HG03097 (cell line): Measurements from ENCODE around the gene SERPINB12.

Experiments used
- ATAC-seq: cut with Tn5 transposase; IDR thresholded peaks from one replicate; pipeline ENCODE4 v1.9.1; 2021; ENCODE audit not compliant: unreplicated experiment, low FRiP score

The SERPINB12 gene

GRCh38 chr18:63542069-63542468 lies at the start of gene SERPINB12:
TSS of gene SERPINB12 (plus strand) at chr18:63542369. CDS start at chr18:63556160, 13,791 bp downstream.
- ATAC-seq: no peak

DNA sequence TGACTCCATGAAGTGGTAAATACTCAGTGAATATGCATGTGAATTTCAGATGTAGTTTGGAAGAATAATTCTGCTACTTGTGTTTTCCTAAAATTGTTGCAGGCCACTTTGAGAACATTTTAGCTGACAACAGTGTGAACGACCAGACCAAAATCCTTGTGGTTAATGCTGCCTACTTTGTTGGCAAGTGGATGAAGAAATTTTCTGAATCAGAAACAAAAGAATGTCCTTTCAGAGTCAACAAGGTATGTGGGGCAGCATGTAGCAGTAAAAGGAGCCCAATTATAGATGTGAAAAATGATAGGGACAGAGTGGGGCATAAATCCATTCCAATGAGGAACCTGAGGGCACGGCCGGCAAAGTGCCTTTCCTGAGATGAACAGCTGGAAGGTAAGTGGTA lies 49.3 kb upstream of the SERPINB12 start:
- no peak for ATAC-seq

GRCh38 chr18:63495675-63496074 lies 46.5 kb upstream of the SERPINB12 start:
- no peak for ATAC-seq

DNA sequence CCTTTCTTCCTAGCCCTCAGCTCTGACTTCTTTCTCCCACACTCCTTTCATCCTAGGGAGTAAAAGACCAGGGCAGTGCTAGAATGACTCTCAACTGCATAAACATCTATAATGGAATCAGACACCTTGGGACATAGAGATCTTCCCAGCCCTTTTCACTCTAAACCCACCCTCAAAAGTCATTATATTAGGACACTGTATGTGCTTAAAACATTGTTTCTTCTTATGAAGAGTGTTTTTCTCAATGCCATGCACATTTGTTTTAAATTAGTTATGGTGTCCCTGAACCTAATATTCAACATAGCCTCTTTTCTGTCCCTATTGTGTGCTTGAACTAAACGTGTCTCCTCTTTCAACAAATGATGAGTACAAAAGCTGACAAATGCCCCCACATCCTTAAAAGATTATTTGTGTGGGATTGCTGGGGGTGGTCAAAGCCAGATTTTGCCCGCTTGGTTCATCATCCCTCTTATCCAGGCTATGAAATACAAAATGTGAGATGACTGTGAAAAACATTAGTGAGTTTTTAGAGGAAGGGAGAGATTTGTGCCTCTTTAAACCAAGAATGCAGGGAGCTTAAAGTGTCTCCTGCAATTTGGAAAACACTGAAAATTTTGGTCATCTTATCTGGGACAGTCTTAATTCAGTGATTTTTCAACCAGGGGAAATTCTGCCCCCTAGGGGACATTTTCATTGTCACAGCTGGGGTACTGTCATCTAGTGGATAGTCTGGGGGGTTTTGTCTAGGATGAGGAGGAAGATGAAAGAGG lies 36.4 kb upstream of the SERPINB12 start:
- no peak for ATAC-seq

- ATAC-seq: no peak
Measured at GRCh38 chr18:63506336-63506646, 35.9 kb upstream of the SERPINB12 start.

DNA sequence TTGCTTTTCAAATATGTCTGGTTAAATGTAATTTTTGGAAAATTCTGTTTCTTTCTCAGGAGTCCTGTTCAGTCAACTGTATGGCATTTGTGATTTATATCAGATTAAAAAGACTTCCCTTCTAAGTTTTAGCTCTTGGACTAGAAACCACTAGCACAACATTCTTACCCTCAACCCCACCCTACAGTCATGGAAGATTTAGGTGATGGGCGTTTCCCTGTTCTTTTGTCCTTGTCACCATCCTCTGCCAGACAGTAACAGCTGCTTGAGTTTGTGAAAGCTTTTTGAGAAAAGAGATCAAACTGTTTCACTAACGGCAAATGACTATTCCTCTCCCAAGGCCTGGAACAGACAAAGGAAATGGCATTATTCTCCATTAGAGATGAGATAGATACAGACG lies 33.6 kb upstream of the SERPINB12 start:
- no peak for ATAC-seq

DNA sequence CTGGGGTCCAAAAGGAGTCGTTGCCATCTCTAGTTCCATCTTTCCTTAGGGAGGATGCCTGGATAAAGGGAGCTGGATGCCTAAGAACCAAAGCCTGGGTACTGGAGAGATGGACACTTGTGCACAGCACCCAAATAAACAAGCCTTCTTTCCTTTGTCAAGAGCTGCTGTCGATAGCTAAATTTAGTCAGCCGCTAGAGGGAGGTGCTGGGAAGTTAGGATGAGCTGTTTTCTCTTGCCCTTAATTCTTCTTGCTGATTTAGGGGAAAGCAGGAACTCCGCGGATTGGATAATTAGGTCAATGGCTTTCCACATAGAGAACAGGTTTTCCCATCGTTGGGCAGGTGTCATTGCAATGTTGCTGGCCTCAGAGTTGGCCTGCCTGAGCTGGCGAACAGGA lies 30.9 kb upstream of the SERPINB12 start:
- no peak for ATAC-seq

GRCh38 chr18:63514326-63514725 lies 27.8 kb upstream of the SERPINB12 start:
- no peak for ATAC-seq

- no peak for ATAC-seq
Measured at GRCh38 chr18:63514888-63515678, 27.1 kb upstream of the SERPINB12 start.

DNA sequence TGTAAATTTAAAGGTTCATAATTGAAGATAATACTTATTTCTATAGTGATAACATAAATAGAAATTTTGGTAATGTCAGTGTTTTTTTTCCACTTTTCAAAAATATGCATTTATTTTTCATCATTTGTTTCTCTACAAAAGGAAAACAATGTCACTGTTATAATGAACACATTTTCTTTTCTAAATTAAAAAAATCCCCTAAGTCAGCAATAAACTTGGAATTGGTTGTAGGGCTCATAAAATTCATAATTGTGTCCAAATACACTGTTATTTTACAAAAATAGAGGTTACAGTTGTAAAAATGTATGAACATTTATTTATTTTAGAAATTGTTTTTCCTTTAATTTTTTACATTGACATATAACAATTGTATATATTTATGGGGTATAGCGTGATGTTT lies 26.4 kb upstream of the SERPINB12 start:
- no peak for ATAC-seq

DNA sequence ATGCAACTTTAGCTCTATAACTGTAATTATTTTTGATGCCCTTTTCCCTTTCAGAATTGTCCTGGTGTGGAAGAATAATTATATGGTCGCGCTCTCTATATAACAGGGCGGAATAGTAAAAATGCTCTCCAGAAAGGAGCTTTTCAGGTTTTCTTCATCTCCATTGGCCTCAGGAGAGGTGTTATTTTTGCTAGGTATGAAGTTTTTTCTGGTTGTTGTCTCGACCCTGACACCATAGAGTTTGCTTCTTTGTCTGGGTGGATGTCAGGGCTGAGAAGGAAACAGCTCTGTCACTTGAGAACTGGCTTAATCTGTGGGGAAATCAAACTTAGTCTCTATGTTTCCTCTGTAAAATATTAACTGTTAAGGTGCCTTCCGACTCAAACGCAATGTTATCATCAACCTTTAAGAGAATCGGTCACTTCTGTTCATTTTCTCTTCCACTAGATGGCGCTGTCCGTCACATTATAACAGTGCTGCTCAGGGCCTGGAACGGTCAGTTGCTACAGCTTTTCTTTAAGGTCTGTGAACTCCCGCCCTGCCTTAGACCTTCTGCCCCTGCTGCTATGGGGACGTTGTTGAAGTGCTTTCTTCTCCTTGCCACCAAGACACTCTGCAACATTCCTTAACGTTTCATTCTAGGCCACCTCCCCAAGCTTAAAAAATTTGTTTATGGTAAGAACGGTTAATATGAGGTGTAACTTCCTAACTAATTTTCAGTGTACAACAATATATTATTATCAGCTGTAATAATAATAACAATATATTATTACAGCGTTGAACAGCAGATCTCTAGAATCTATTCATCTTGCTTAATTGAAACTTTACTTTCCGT lies 23.8 kb upstream of the SERPINB12 start:
- peak; percentile 92 for ATAC-seq

- no peak for ATAC-seq
Measured at GRCh38 chr18:63520053-63520685, 22.0 kb upstream of the SERPINB12 start.

DNA sequence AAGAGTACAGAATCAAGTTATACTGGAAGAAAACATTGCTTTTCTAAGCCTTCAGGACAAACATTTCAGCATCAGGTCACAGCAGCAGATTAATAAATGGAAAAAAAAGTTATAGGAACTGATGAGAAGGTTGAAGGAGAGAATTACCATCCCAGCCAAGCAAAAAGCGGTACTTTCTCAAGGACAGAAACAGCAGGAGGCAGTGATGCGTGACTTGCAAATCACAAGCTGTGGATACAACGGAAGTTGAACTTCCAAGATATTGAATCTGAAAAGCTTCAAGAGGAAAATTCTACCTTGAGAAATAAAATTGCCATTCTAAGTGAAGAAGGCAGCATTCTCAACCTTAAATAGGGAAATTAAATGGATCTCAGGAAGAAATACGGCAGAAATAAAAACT lies 18.5 kb upstream of the SERPINB12 start:
- no peak for ATAC-seq

DNA sequence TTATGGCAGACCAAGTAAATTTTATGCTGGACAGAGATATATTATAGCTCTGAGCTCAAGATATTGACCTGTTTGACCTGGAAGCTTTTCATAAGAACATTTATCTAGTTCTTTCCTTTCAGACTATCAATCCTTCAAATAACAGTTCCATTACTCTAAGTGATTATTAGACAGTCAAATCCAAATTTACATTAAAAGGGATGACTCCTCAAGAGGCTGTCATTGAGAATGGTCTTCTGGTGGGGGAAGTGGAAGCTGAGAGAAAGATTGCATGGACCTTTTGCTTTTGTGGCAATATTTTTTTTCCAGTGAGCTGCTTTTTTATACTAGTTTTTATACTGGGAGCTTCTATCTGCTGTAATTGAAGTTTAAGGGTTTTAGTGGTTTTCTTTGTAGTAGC lies 14.9 kb upstream of the SERPINB12 start:
- ATAC-seq: no peak

- ATAC-seq: no peak
Measured at GRCh38 chr18:63528863-63529492, 13.2 kb upstream of the SERPINB12 start.

DNA sequence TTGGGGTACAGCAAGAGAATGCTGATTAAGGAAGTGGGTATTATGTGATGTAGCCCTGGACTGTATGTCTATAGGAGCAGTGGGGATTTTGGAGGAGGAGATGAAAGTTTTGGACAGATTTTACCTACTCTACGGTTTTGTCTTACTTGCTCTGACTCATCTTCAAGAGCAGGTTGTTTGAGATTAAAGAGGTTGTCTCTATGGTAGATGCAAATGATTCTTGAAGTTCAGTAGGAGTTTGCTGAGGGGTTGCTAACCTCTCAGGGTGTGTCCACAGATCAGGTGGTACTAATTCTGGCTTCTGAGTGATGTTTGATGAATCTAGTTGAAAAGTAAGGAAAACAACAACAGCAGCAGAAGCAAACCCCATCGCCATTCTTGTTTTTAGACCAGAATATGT lies 9.7 kb upstream of the SERPINB12 start:
- ATAC-seq: no peak

- ATAC-seq: no peak
Measured at GRCh38 chr18:63534615-63535014, 7.6 kb upstream of the SERPINB12 start.

GRCh38 chr18:63539904-63540510 lies 2.2 kb upstream of the SERPINB12 start:
- ATAC-seq: no peak

DNA sequence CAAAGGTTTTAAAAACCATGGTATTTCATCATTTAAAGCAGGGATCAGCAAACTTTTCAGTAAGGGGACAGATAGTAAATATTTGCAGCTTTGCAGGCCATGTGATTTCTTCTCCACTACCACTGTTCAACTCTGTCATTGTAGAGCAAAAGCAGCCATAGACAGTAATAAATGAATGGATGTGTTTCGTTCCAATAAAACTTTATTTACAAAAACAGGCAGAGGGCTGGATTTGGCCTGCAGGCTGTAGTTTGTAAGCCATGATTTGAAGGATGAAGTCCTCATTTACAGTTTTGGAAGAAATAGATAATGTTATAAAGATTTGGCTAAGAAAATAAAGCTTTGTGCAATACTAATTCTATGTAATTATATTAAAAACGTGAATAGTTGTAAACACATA lies 1.8 kb downstream of the SERPINB12 start:
- no peak for ATAC-seq

DNA sequence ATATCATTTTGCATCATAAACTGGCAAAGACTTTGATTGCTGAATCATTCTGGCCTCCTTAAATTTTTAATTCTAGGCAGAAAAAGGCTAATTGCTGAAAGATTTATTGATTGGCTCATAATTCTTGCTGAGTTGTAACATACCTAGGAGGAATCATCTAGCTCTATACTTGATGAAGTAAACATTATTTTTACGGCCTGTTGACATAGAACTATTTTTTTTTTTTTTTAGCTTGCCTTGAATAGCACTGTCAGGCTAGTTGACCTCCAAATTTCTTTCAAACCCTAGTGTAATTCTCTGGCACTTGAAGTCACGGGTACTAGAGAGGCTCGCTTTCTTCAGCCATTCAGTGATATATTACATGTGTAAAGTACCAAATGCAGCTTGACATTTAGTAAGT lies 2.8 kb downstream of the SERPINB12 start:
- no peak for ATAC-seq
